ENCODE results near the gene LRRC7. TPM values are rescaled to one million over a fixed set of nuclear protein-coding genes. Genes with fewer than 3 reads are reported as not detected.

Gene LRRC7
- total and polyA plus RNA-seq, 7 donors: 0.33 to 1.2 (median 0.94) TPM; not detected in 2

GRCh38 chr1:69657971-69658370, 90.2 kb downstream of the LRRC7 start:
- ATAC-seq (no peak), DNase-seq (no peak)
- H3K36me3 ChIP-seq (ENCODE audit: insufficient read depth in 1 of 2, low read depth in 1 of 2): no peaks in the 10 kb centered on the region
- intact Hi-C loops (cut with DNase I): no loop called here
- H3K27me3 ChIP-seq (ENCODE audit: insufficient read depth in 3 of 3, low read length in 2 of 3): no peaks in the 10 kb centered on the region
- no peak for TF ChIP-seq CTCF (IDR thresholded peaks at IDR 0.05)
- H3K4me1 ChIP-seq: no peaks in the 10 kb centered on the region
- H3K9me3 ChIP-seq: no peaks in the 10 kb centered on the region
- no peak overlapping the region for H3K27ac ChIP-seq
- H3K4me3 ChIP-seq: no peak overlapping the region

DNA sequence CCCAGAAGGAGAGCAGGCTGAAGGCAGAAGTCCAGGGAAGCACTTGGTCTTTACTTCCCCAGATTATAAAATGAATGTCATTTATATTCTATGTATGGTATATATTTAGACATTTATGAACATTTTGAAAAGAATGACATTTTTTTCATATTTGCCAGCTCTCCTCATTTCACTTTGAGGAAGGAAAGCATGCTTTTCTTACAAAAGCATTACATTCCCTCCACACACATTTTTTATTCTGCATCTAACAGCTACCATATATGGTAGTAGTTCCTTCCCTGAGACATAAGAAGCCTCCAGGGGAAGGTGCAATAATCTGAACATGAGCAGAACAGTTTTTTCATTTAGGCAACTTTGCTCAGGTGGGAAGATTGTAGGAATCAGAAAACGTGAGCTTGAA, 94.0 kb downstream of the LRRC7 start:
- WGBS, 3 donors: 32 to 52% (median 39%) methylated on average over 1 of the region's 1 CpG
- intact Hi-C loops (cut with DNase I): no loop called here
- H3K4me3 ChIP-seq: no peak overlapping the region
- DNase-seq (no peak), ATAC-seq (no peak)
- no peak for TF ChIP-seq CTCF (IDR thresholded peaks at IDR 0.05)
- no peaks in the 10 kb centered on the region for H3K36me3 ChIP-seq (ENCODE audit: insufficient read depth in 1 of 2, low read depth in 1 of 2)
- no peaks in the 10 kb centered on the region for H3K4me1 ChIP-seq
- no peak overlapping the region for H3K27ac ChIP-seq
- H3K27me3 ChIP-seq (ENCODE audit: insufficient read depth in 3 of 3, low read length in 2 of 3): no peaks in the 10 kb centered on the region
- no peaks in the 10 kb centered on the region for H3K9me3 ChIP-seq

DNA sequence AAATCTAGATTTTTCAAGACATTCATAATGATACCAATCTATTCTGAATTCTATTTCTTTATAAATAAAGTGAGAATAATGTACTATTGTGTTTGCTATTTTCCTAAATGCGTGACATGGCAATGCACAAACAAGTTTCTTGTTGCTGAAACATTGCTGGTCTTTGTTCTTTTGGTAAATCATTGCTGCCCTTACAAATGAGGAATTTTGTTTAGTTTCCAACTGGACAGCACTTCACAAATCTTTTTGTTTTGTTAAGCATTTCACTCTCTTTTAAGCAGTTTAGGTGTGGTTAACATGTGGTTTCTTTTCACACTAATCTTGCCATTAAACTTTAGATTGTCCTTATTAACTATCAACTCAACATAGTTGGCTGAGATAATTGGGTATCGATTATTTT, 94.6 kb downstream of the LRRC7 start:
- Histone ChIP-seq H3K4me3 (no peak overlapping the region), H3K4me1 (no peaks in the 10 kb centered on the region), H3K27me3 (ENCODE audit: insufficient read depth in 3 of 3, low read length in 2 of 3) (no peaks in the 10 kb centered on the region), H3K27ac (no peak overlapping the region), H3K36me3 (ENCODE audit: insufficient read depth in 1 of 2, low read depth in 1 of 2) (no peaks in the 10 kb centered on the region), H3K9me3 (no peaks in the 10 kb centered on the region)
- ATAC-seq (no peak), DNase-seq (no peak)
- intact Hi-C loops (cut with DNase I): no loop called here
- WGBS, 3 donors: 42 to 52% (median 42%) methylated on average over 2 of the region's 2 CpGs
- no peak for TF ChIP-seq CTCF (IDR thresholded peaks at IDR 0.05)

DNA sequence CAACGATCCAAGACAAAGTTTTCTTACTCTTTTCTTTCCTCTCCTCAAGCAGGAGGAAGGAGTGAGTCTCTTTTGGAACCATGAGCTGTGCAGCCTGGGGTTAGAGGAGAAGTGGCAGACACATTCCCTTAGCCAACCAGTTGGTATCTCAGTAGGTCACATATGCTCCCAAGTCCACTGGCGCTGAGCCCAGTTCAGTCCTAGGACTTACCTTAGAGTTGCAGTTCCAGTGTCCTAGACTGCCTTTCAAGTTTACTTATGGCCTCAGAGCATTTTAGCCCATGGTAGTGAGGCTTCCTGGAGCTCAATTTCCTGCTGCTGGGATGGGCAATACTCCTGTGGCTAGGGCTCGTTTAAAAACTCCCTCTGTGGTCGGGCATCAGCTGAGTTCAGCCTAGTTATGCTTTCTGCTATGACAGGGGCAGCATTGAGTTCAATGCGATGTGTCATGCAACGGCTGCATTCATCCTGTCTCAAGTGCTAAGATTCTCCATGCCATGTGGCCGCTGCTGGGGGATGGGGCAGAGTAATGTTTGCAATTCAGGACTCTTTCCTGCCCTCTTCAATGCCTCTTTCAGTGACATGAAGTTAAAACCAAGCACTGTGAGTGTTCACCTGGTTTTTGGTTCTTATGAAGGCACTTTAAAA, 103.8 kb downstream of the LRRC7 start:
- 69 to 83% (median 78%) methylated on average over 7 of the region's 7 CpGs for WGBS, 3 donors
- no peaks in the 10 kb centered on the region for H3K9me3 ChIP-seq
- H3K4me1 ChIP-seq: no peaks in the 10 kb centered on the region
- TF ChIP-seq CTCF (IDR thresholded peaks at IDR 0.05): no peak
- intact Hi-C loops (cut with DNase I): no loop called here
- H3K27ac ChIP-seq: no peak overlapping the region
- ATAC-seq (no peak), DNase-seq (no peak)
- no peaks in the 10 kb centered on the region for H3K27me3 ChIP-seq (ENCODE audit: insufficient read depth in 3 of 3, low read length in 2 of 3)
- no peaks in the 10 kb centered on the region for H3K36me3 ChIP-seq (ENCODE audit: insufficient read depth in 1 of 2, low read depth in 1 of 2)
- no peak overlapping the region for H3K4me3 ChIP-seq

GRCh38 chr1:69673321-69673720, 105.6 kb downstream of the LRRC7 start:
- Histone ChIP-seq H3K9me3 (no peaks in the 10 kb centered on the region), H3K36me3 (ENCODE audit: insufficient read depth in 1 of 2, low read depth in 1 of 2) (no peaks in the 10 kb centered on the region), H3K27me3 (ENCODE audit: insufficient read depth in 3 of 3, low read length in 2 of 3) (no peaks in the 10 kb centered on the region), H3K4me1 (no peaks in the 10 kb centered on the region), H3K27ac (no peak overlapping the region), H3K4me3 (no peak overlapping the region)
- intact Hi-C loops (cut with DNase I): no loop called here
- 58 to 68% (median 62%) methylated on average over 1 of the region's 1 CpG for WGBS, 3 donors
- TF ChIP-seq CTCF (IDR thresholded peaks at IDR 0.05): no peak
- ATAC-seq (no peak), DNase-seq (no peak)

All from psoas muscle (tissue), 8 donors.